IPS-18a (cell line): ENCODE results near the gene GOLGA1.
A peak's percentile ranks its signal among the peaks of the same experiment; 100 is the strongest.

Experiments used
- H3K27ac ChIP-seq: one replicate; pipeline ENCODE4 v1.5.1; 2013; ENCODE audit warnings: low read length
- H3K27me3 ChIP-seq: one replicate; pipeline ENCODE4 v1.6.1; 2013; ENCODE audit warnings: mild to moderate bottlenecking, low read length; ENCODE audit not compliant: control insufficient read depth, insufficient read depth
- H3K36me3 ChIP-seq: one replicate; pipeline ENCODE4 v1.6.1; 2013; ENCODE audit warnings: low read depth, low read length; ENCODE audit not compliant: control insufficient read depth
- H3K4me1 ChIP-seq: one replicate; pipeline ENCODE4 v1.6.1; 2013; ENCODE audit warnings: low read depth, low read length; ENCODE audit not compliant: control insufficient read depth
- H3K4me3 ChIP-seq: one replicate; pipeline ENCODE4 v1.5.1; 2013; ENCODE audit warnings: low read length
- H3K9ac ChIP-seq: one replicate; pipeline ENCODE4 v1.6.1; 2013; ENCODE audit warnings: mild to moderate bottlenecking, low read length, moderate library complexity
- H3K9me3 ChIP-seq: one replicate; pipeline ENCODE4 v1.6.1; 2013; ENCODE audit warnings: low read depth, low read length; ENCODE audit not compliant: control insufficient read depth

The GOLGA1 gene

DNA sequence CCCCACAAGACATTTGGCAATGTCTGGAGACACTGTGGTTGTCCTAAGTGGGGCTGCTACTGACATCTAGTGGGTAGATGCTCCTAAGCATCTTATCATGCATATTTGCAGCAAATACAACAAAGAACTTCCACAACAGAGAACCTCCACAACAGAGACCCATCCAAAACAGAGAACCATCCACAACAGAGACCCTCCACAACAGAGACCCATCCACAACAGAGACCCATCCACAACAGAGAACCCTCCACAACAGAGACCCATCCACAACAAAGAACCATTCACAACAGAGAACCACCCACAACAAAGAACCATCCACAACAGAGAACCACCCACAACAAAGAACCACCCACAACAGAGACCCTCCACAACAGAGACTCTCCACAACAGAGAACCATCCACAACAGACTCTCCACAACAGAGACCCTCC, 46.1 kb downstream of the GOLGA1 start:
- no peaks in the 10 kb centered on the region for H3K9me3 ChIP-seq
- H3K27ac ChIP-seq = no peak overlapping the region
- no peak overlapping the region for H3K4me3 ChIP-seq
- H3K4me1 ChIP-seq = no peaks in the 10 kb centered on the region
- no peak overlapping the region for H3K9ac ChIP-seq
- no peaks in the 10 kb centered on the region for H3K27me3 ChIP-seq
- H3K36me3 ChIP-seq = no peaks in the 10 kb centered on the region

DNA sequence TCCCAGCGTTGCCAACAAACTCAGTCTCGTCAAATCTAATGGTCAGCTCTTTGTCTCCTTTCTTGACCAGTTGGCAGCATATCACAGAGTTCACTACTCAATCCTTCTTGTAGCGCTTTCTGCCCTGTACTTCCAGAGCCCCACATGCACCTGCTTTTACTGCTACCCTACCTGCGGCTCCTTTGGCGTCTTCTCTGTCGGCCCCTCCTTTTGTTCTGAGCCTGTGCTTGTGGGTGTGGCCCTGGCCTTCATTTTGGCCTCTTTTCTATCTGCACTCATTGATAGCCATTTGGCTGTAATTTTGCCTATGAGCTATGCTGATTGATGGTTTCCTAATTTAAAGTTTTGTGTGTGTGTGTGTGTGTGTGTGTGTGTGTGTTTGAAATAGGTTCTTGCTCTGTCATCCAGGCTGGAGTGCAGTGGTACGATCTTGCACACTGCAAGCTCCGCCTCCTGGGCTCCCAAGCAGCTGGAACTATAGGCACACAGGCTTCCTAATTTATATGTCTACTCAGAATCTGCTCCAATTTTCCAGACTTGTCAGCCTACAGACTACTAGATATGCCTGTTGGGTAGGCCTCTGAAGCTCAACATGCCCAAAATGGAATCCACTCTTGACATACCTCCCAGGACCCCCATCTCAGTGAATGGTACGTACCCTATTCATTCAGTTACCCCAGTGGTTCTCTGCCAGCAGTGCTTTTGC, 46.7 kb downstream of the GOLGA1 start:
- no peaks in the 10 kb centered on the region for H3K27me3 ChIP-seq
- no peak overlapping the region for H3K9ac ChIP-seq
- H3K36me3 ChIP-seq = no peaks in the 10 kb centered on the region
- H3K4me3 ChIP-seq = no peak overlapping the region
- no peaks in the 10 kb centered on the region for H3K9me3 ChIP-seq
- no peaks in the 10 kb centered on the region for H3K4me1 ChIP-seq
- H3K27ac ChIP-seq = no peak overlapping the region

DNA sequence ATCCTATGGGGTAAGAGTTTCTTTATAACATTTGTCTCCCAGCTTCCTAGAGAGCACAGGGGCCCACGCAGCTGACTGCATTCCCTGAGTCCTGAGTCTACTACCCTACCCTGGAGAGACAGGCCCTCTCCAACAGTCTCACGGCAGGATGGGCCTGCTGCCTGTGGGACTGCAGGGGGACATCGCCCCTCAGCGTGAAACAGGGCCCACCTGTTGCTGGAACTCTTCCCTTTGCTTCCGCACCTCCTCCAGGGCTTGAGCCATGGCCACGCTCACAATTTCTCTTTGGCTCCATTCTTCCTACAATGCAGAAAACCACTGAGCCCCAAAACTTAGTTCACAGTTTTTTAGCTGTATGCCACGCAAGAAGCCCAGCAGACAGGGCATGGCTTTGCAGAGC, 50.7 kb downstream of the GOLGA1 start:
- H3K36me3 ChIP-seq = no peaks in the 10 kb centered on the region
- no peak overlapping the region for H3K9ac ChIP-seq
- no peak overlapping the region for H3K27ac ChIP-seq
- H3K9me3 ChIP-seq = no peaks in the 10 kb centered on the region
- no peaks in the 10 kb centered on the region for H3K4me1 ChIP-seq
- no peaks in the 10 kb centered on the region for H3K27me3 ChIP-seq
- H3K4me3 ChIP-seq = no peak overlapping the region

DNA sequence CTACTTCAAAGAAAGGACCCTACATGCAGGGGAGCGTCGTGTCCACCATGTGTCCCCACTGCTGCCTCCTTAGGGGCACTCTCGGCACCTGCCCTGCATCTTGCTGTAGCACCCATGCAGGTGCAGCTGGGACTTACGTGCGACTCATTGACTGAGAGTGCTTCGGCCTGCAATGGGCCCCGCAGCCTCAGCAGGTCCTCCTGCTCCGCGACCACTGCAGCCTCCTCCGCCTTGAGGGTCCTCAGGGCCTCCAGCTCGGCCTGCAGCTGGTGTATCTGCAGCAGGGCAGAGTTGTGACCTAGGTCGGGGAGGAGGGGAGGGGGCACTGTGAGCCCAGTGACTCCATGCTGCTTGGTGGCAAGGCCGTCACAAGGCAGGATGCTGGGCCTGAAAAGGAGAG, 51.9 kb downstream of the GOLGA1 start:
- Histone ChIP-seq H3K36me3 (no peaks in the 10 kb centered on the region), H3K27ac (no peak overlapping the region), H3K27me3 (no peaks in the 10 kb centered on the region), H3K9me3 (no peaks in the 10 kb centered on the region), H3K4me1 (peaks cover 5% of the 10 kb centered on the region), H3K4me3 (no peak overlapping the region), H3K9ac (no peak overlapping the region)

- Histone ChIP-seq H3K9me3 (no peaks in the 10 kb centered on the region), H3K27ac (no peak overlapping the region), H3K36me3 (no peaks in the 10 kb centered on the region), H3K4me3 (no peak overlapping the region), H3K27me3 (no peaks in the 10 kb centered on the region), H3K9ac (no peak overlapping the region), H3K4me1 (peaks cover 5% of the 10 kb centered on the region)
Measured at GRCh38 chr9:124887832-124888231, 53.1 kb downstream of the GOLGA1 start.

- Histone ChIP-seq H3K9ac (no peak overlapping the region), H3K27me3 (no peaks in the 10 kb centered on the region), H3K9me3 (no peaks in the 10 kb centered on the region), H3K27ac (no peak overlapping the region), H3K36me3 (no peaks in the 10 kb centered on the region), H3K4me1 (peaks cover 7% of the 10 kb centered on the region), H3K4me3 (no peak overlapping the region)
Measured at GRCh38 chr9:124886866-124887492, 53.9 kb downstream of the GOLGA1 start.

GRCh38 chr9:124886461-124886860, 54.4 kb downstream of the GOLGA1 start:
- H3K4me3 ChIP-seq = no peak overlapping the region

DNA sequence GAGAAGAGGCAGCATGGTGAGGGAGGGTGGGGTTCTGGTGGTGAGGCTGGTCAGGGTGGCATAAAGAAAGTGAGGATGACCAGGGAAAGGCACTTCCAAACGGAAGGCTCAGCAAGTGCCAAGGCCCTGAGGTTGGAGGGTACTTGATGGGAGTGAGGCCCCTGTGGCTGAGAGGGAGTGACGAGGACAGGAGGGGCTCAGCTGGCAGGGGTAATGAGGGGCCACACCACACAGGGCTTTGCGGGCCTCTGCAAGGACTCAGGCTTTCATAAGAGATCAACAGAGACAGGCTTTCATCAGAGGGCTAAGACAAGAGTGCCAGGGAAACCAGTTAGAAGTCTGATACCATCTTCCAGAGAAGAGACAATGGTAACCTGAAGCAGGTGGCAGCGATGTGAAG, 55.3 kb downstream of the GOLGA1 start:
- no peaks in the 10 kb centered on the region for H3K27me3 ChIP-seq
- H3K36me3 ChIP-seq = no peaks in the 10 kb centered on the region
- H3K9ac ChIP-seq = no peak overlapping the region
- H3K9me3 ChIP-seq = no peaks in the 10 kb centered on the region
- H3K4me3 ChIP-seq = no peak overlapping the region
- H3K27ac ChIP-seq = no peak overlapping the region
- peaks cover 20% of the 10 kb centered on the region for H3K4me1 ChIP-seq

More at GRCh38 chr9:124886461-124886860, 54.4 kb downstream of the GOLGA1 start:
- Histone ChIP-seq H3K4me1 (peaks cover 12% of the 10 kb centered on the region), H3K27me3 (no peaks in the 10 kb centered on the region), H3K9ac (no peak overlapping the region), H3K36me3 (no peaks in the 10 kb centered on the region), H3K27ac (no peak overlapping the region), H3K9me3 (no peaks in the 10 kb centered on the region)

DNA sequence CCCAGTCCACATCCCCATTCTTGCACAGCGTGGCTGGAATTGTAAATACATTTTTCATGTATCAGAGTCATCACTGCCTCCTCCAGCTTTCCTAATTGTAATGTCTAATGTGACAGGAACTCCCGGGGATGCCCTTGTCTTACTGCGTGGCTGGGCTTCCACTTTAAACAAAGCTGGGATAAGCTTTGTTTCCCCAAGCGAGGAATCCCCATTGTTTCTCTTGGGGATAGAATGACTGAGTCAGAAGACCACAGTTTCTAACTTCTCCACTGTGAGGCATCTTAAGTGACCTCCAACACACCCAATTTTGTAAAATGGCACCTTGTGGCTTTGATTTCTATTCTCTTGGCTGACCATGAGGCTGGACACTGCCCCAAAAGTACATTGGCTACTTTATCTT, 56.5 kb downstream of the GOLGA1 start:
- Histone ChIP-seq H3K27ac (no peak overlapping the region), H3K27me3 (no peaks in the 10 kb centered on the region), H3K36me3 (no peaks in the 10 kb centered on the region), H3K4me1 (peaks cover 29% of the 10 kb centered on the region), H3K9ac (no peak overlapping the region), H3K9me3 (no peaks in the 10 kb centered on the region), H3K4me3 (no peak overlapping the region)

DNA sequence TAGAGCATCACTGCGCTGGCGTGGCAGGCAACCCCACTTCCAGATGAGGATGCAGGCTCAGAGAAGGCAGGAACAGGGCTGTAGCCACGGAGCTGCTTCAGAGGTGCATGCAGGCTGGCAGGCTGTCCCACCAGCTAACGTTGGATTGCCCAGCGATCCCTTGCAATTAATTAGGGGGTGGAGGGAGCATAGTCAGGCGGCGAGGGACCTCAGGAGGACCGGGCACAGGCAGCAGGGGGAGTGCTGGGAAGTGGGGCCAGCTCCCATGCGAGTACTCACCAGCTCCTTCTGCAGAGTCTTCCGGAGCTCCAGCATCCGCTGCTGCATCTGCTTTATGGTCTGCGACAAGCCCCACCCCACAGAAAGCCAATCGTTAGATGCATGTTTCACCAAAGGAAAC, 58.7 kb downstream of the GOLGA1 start:
- Histone ChIP-seq H3K27ac (no peak overlapping the region), H3K4me1 (peaks cover 29% of the 10 kb centered on the region), H3K9me3 (no peaks in the 10 kb centered on the region), H3K27me3 (no peaks in the 10 kb centered on the region), H3K4me3 (no peak overlapping the region), H3K9ac (no peak overlapping the region), H3K36me3 (peaks cover 10% of the 10 kb centered on the region)

- Histone ChIP-seq H3K9me3 (no peaks in the 10 kb centered on the region), H3K27ac (no peak overlapping the region), H3K27me3 (no peaks in the 10 kb centered on the region), H3K4me1 (peaks cover 29% of the 10 kb centered on the region), H3K9ac (no peak overlapping the region), H3K4me3 (no peak overlapping the region), H3K36me3 (peaks cover 19% of the 10 kb centered on the region)
Measured at GRCh38 chr9:124881138-124881743, 59.6 kb downstream of the GOLGA1 start.

DNA sequence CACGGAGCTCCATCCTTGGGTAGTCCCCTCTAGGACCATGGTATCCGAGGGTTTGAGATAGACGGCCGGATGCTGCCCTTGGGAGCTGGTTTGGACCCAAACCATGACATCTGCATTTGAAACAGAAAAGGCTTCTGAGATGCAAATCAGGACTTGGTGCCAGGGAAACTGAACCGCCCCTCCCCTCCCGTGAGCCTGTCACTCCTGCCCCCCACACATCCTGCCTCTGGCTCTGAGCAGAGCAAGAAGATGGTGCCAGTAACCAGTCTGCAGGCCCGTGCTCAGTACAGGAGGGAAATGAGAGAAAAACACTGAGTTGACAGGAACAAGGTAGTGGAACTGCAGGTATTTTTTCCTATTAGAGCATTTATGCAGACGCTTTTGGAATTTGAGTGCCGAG, 60.4 kb downstream of the GOLGA1 start:
- H3K4me3 ChIP-seq = peak overlapping the region; percentile 38

More for the DNA sequence above, 60.4 kb downstream of the GOLGA1 start:
- Histone ChIP-seq H3K4me1 (peaks cover 29% of the 10 kb centered on the region), H3K27ac (no peak overlapping the region), H3K9me3 (no peaks in the 10 kb centered on the region), H3K27me3 (no peaks in the 10 kb centered on the region), H3K36me3 (peaks cover 24% of the 10 kb centered on the region), H3K9ac (no peak overlapping the region)
